AG04450 (cell line): ENCODE results near the gene ZNF322. TPM values are rescaled to one million over a fixed set of nuclear protein-coding genes. Genes with fewer than 3 reads are reported as not detected.

Source experiments
- CTCF ChIA-PET: fragments of 300-600, 350-600 bp; formaldehyde crosslinking; extraction: SDS; loops from one replicate; lab custom pipeline; 2022; ENCODE audit warnings: antibody characterized with exemption, inconsistent platforms; lab: Charles Lee
- POLR2A ChIA-PET: fragments of 350-600 bp; formaldehyde crosslinking; extraction: SDS; loops from one replicate; lab custom pipeline; 2021; ENCODE audit warnings: antibody characterized with exemption, inconsistent platforms; lab: Yijun Ruan, JAX
- DNase-seq: peaks from one replicate; pipeline ENCODE4 v3.0.0-alpha.2; 2011; ENCODE audit warnings: low read depth, low spot score
- H3K27ac ChIP-seq: one replicate; pipeline ENCODE4 v1.5.1; 2012; ENCODE audit warnings: low read depth, low read length, control low read depth
- H3K27me3 ChIP-seq: one replicate; pipeline ENCODE4 v1.6.0; 2012; ENCODE audit warnings: low read length; ENCODE audit not compliant: control insufficient read depth, insufficient read depth
- H3K4me3 ChIP-seq: 2 replicates; pipeline ENCODE4 v1.5.1; 2011; ENCODE audit warnings: mild to moderate bottlenecking, low read depth, low read length, control low read depth
- H3K9me3 ChIP-seq: 2 replicates; pipeline ENCODE4 v1.5.1; 2012; ENCODE audit warnings: low read length; ENCODE audit not compliant: control insufficient read depth, insufficient read depth
- CTCF ChIP-seq: IDR thresholded peaks from 2 replicates; pipeline ENCODE4 v1.5.1; 2011; ENCODE audit warnings: low read depth, low read length, control low read depth, inconsistent platforms
- polyA plus RNA-seq: library from polyadenylated mRNA; depleted of rRNA; stranded (reverse); fragments of >200 nt; gene quantifications from 2 replicates; pipeline ENCODE4 v1.2.3, GENCODE V29; 2011

Gene ZNF322
- polyA plus RNA-seq, 1 experiment = 19.5 TPM

GRCh38 chr6:26596579-26597388 is 62.8 kb downstream of the ZNF322 start, which contains the start of gene ABT1:
Gene ABT1, plus strand, starts transcription at chr6:26596953. Its CDS starts 30 bp downstream, at chr6:26596983.
- CTCF ChIA-PET = interaction anchor here (1.0 to 7.7 kb wide), 11 partner anchors 11 to 530 kb away, joined by 3 to 280 read pairs (median 7); no protein-coding TSS in a partner anchor

GRCh38 chr6:26595669-26596269 is 63.8 kb downstream of the ZNF322 start:
- TF ChIP-seq CTCF = peak; percentile 96
- DNase-seq = peak; percentile 71
- Histone ChIP-seq H3K27me3 (no peaks in the 10 kb centered on the region), H3K9me3 (no peaks in the 10 kb centered on the region; the same call in 1 of the 2 replicates), H3K27ac (peak overlapping the region; percentile 25), H3K4me3 (peak overlapping the region; percentile 61)
- POLR2A ChIA-PET = interaction anchor here (0.6 to 1.1 kb wide), 7 partner anchors 19 to 551 kb away, joined by 3 to 7 read pairs (median 4); a partner anchor contains a TSS
- CTCF ChIA-PET = interaction anchor here (0.6 to 7.7 kb wide), 63 partner anchors 11 to 1215 kb away, joined by 3 to 280 read pairs (median 4); partner anchors contain the start of genes BTN2A2 and HMGN4

More at GRCh38 chr6:26596579-26597388, 62.8 kb downstream of the ZNF322 start, which contains the start of gene ABT1:
- no peak for TF ChIP-seq CTCF
- DNase-seq = peak; percentile 96
- H3K27ac ChIP-seq = peak within 1 kb of the TSS; percentile 66
- no peaks in the 10 kb centered on the region for H3K27me3 ChIP-seq
- H3K4me3 ChIP-seq = peak within 1 kb of the TSS; percentile 99
- POLR2A ChIA-PET = no interaction called here
- H3K9me3 ChIP-seq = no peaks in the 10 kb centered on the region; the same call in 1 of the 2 replicates

- ChIA-PET CTCF (interaction anchor here (0.5 to 7.7 kb wide), 60 partner anchors 11 to 1479 kb away, joined by 3 to 280 read pairs (median 4); partner anchors contain the start of genes BTN2A2 and HMGN4), POLR2A (interaction anchor here (0.7 to 1.1 kb wide), 7 partner anchors 18 to 552 kb away, joined by 3 to 7 read pairs (median 4); a partner anchor contains a TSS)
- H3K9me3 ChIP-seq = no peaks in the 10 kb centered on the region; the same call in 1 of the 2 replicates
- no peak for DNase-seq
- peak overlapping the region; percentile 61 for H3K4me3 ChIP-seq
- no peaks in the 10 kb centered on the region for H3K27me3 ChIP-seq
- no peak overlapping the region for H3K27ac ChIP-seq
- no peak for TF ChIP-seq CTCF
These were observed 64.6 kb downstream of the ZNF322 start for GRCh38 chr6:26594730-26595632.

- Histone ChIP-seq H3K9me3 (no peaks in the 10 kb centered on the region; the same call in 1 of the 2 replicates), H3K27ac (no peak overlapping the region), H3K4me3 (no peak overlapping the region), H3K27me3 (no peaks in the 10 kb centered on the region)
- DNase-seq = no peak
- no peak for TF ChIP-seq CTCF
- CTCF ChIA-PET = interaction anchor here (1.2 to 7.7 kb wide), 3 partner anchors 14 to 253 kb away, joined by 3 to 280 read pairs (median 83); no protein-coding TSS in a partner anchor
- POLR2A ChIA-PET = no interaction called here
These were observed 65.4 kb downstream of the ZNF322 start for GRCh38 chr6:26594131-26594498.
